ENCODE results near the gene BNC1. TPM values are rescaled to one million over a fixed set of nuclear protein-coding genes. Genes with fewer than 3 reads are reported as not detected.

BNC1 gene
- total and polyA plus RNA-seq, 2 donors (not counting 1 experiment from before 2014, with no cell fraction given): 5.7 to 14.2 TPM

DNA sequence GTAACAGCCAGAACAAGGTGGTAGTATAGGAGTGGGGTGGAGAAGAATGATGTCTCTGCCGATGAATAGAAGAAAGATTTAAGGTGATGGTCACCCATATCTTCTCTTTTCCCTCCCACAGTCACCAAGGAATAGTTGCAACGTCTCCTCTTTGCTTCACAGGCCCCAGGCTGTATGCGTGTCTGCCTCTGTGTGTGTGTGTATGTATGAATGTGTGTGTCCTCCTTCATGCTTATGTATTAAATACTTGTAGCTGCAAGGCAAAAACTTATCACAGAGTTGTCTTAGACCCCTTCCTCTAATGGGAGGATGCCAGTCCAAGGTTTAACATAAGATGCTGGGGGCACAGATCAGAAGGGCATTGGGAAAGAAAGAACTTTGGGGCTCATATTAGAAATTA lies 19.1 kb upstream of the BNC1 start:
- no peaks in the 10 kb centered on the region for H3K27me3 ChIP-seq (ENCODE audit: control insufficient read depth, insufficient read depth, low read length)
- H4K20me1 ChIP-seq (ENCODE audit: control insufficient read depth, extremely low read depth, insufficient read depth, low read length): no peaks in the 10 kb centered on the region
- no peak overlapping the region for H3K4me2 ChIP-seq (ENCODE audit: extremely low read depth, insufficient read depth, low read length)
- TF ChIP-seq, protein P1, sequence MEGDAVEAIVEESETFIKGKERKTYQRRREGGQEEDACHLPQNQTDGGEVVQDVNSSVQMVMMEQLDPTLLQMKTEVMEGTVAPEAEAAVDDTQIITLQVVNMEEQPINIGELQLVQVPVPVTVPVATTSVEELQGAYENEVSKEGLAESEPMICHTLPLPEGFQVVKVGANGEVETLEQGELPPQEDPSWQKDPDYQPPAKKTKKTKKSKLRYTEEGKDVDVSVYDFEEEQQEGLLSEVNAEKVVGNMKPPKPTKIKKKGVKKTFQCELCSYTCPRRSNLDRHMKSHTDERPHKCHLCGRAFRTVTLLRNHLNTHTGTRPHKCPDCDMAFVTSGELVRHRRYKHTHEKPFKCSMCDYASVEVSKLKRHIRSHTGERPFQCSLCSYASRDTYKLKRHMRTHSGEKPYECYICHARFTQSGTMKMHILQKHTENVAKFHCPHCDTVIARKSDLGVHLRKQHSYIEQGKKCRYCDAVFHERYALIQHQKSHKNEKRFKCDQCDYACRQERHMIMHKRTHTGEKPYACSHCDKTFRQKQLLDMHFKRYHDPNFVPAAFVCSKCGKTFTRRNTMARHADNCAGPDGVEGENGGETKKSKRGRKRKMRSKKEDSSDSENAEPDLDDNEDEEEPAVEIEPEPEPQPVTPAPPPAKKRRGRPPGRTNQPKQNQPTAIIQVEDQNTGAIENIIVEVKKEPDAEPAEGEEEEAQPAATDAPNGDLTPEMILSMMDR (conservative IDR thresholded peaks at IDR 0.05 in 1 of 2, IDR thresholded peaks at IDR 0.05 in 1 of 2; ENCODE audit: low read depth in 1 of 2, low read length in 2 of 2): no peak
- no peak for TF ChIP-seq EZH2 (IDR thresholded peaks at IDR 0.05; ENCODE audit: low read length, missing control alignments)
- no peak overlapping the region for H3K4me3 ChIP-seq (replicated peaks in 1 of 4; ENCODE audit: control extremely low read depth in 1 of 4, insufficient read depth in 1 of 4, low read depth in 3 of 4, low read length in 4 of 4)
- no peak overlapping the region for H3K9ac ChIP-seq (ENCODE audit: insufficient read depth, low read length)
- H3K79me2 ChIP-seq (ENCODE audit: control insufficient read depth, insufficient read depth, low read length): no peaks in the 10 kb centered on the region
- no peak overlapping the region for H3K27ac ChIP-seq (ENCODE audit: insufficient read depth, low read length)
- H3K4me1 ChIP-seq (ENCODE audit: control insufficient read depth, extremely low read depth, insufficient read depth, low read length): peaks cover 12% of the 10 kb centered on the region
- no peaks in the 10 kb centered on the region for H3K9me3 ChIP-seq (ENCODE audit: control insufficient read depth, insufficient read depth, low read depth, low read length)
- H2AFZ ChIP-seq (ENCODE audit: low read length): no peak overlapping the region
- H3K36me3 ChIP-seq (ENCODE audit: control insufficient read depth, insufficient read depth, low read length): no peaks in the 10 kb centered on the region
- no peak for DNase-seq (ENCODE audit: low read depth in 2 of 2)

DNA sequence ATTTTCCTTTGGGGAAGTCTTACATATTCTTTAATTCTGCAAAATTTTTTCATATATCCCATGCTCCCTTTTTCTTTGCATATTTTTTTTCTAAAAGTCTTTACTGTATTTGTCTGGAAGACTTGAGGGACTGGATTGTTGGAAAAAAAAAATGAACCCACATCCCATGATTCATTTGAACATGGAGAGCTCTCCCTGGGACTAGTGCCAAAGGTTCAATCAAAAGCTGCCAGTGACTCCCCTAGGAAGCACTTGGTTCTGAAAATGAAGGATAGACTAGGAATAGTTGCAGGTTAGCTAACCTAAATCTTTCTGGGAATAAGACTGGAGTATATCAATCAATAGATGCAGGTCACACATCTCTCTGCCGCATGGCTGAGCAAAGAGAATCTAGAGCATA lies 16.4 kb upstream of the BNC1 start:
- Histone ChIP-seq H3K27me3 (ENCODE audit: control insufficient read depth, insufficient read depth, low read length) (no peaks in the 10 kb centered on the region), H3K4me1 (ENCODE audit: control insufficient read depth, extremely low read depth, insufficient read depth, low read length) (peaks cover 8% of the 10 kb centered on the region), H3K27ac (ENCODE audit: insufficient read depth, low read length) (no peak overlapping the region), H3K36me3 (ENCODE audit: control insufficient read depth, insufficient read depth, low read length) (no peaks in the 10 kb centered on the region), H2AFZ (ENCODE audit: low read length) (no peak overlapping the region), H3K9me3 (ENCODE audit: control insufficient read depth, insufficient read depth, low read depth, low read length) (no peaks in the 10 kb centered on the region), H3K79me2 (ENCODE audit: control insufficient read depth, insufficient read depth, low read length) (no peaks in the 10 kb centered on the region), H3K9ac (ENCODE audit: insufficient read depth, low read length) (no peak overlapping the region), H3K4me3 (replicated peaks in 1 of 4; ENCODE audit: control extremely low read depth in 1 of 4, insufficient read depth in 1 of 4, low read depth in 3 of 4, low read length in 4 of 4) (no peak overlapping the region), H3K4me2 (ENCODE audit: extremely low read depth, insufficient read depth, low read length) (no peak overlapping the region), H4K20me1 (ENCODE audit: control insufficient read depth, extremely low read depth, insufficient read depth, low read length) (no peaks in the 10 kb centered on the region)
- TF ChIP-seq EZH2 (IDR thresholded peaks at IDR 0.05; ENCODE audit: low read length, missing control alignments): no peak
- TF ChIP-seq, protein P1 (conservative IDR thresholded peaks at IDR 0.05 in 1 of 2, IDR thresholded peaks at IDR 0.05 in 1 of 2; ENCODE audit: low read depth in 1 of 2, low read length in 2 of 2): no peak
- peak in 1 of 2 donors; percentile 77 for DNase-seq (ENCODE audit: low read depth in 2 of 2)

DNA sequence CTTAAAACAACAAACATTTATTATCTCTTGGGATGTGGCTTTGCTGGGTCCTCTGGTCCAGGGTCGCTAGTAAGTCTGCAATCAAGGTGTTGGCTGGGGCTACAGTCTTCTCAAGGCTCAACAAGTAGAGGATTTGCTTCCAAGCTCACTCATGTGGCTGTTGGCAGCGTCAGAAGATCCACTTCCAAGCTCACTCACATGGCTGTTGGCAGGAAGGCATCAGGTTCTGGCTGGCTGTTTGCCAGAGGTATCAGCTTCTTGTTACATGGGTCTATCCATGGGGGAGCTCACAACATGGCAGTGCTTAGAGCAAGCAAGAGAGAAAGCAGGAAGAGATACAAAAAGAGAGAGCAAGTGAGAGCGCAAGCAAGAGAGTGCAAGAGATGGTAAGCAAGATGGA lies 15.0 kb upstream of the BNC1 start:
- no peaks in the 10 kb centered on the region for H4K20me1 ChIP-seq (ENCODE audit: control insufficient read depth, extremely low read depth, insufficient read depth, low read length)
- H3K4me3 ChIP-seq (replicated peaks in 1 of 4; ENCODE audit: control extremely low read depth in 1 of 4, insufficient read depth in 1 of 4, low read depth in 3 of 4, low read length in 4 of 4): no peak overlapping the region
- H3K36me3 ChIP-seq (ENCODE audit: control insufficient read depth, insufficient read depth, low read length): no peaks in the 10 kb centered on the region
- no peaks in the 10 kb centered on the region for H3K79me2 ChIP-seq (ENCODE audit: control insufficient read depth, insufficient read depth, low read length)
- TF ChIP-seq, protein P1 (conservative IDR thresholded peaks at IDR 0.05 in 1 of 2, IDR thresholded peaks at IDR 0.05 in 1 of 2; ENCODE audit: low read depth in 1 of 2, low read length in 2 of 2): no peak
- no peak for TF ChIP-seq EZH2 (IDR thresholded peaks at IDR 0.05; ENCODE audit: low read length, missing control alignments)
- no peaks in the 10 kb centered on the region for H3K9me3 ChIP-seq (ENCODE audit: control insufficient read depth, insufficient read depth, low read depth, low read length)
- H3K27ac ChIP-seq (ENCODE audit: insufficient read depth, low read length): no peak overlapping the region
- no peak overlapping the region for H2AFZ ChIP-seq (ENCODE audit: low read length)
- H3K4me2 ChIP-seq (ENCODE audit: extremely low read depth, insufficient read depth, low read length): no peak overlapping the region
- no peaks in the 10 kb centered on the region for H3K27me3 ChIP-seq (ENCODE audit: control insufficient read depth, insufficient read depth, low read length)
- H3K4me1 ChIP-seq (ENCODE audit: control insufficient read depth, extremely low read depth, insufficient read depth, low read length): no peaks in the 10 kb centered on the region
- no peak overlapping the region for H3K9ac ChIP-seq (ENCODE audit: insufficient read depth, low read length)
- DNase-seq (ENCODE audit: low read depth in 2 of 2): no peak
